Brain microvascular endothelial cell (primary cell): ENCODE results near the gene SDK2.

Source experiments
- DNase-seq: peaks from one replicate; pipeline ENCODE4 v3.0.0-alpha.2; 2020
- H3K27ac ChIP-seq: fragments of 250-450 bp; sonication (Bioruptor Pico); 2 replicates; pipeline ENCODE4 v1.5.1; 2020; ENCODE audit warnings: mild to moderate bottlenecking, moderate library complexity
- H3K27me3 ChIP-seq: fragments of 250-450 bp; sonication (Bioruptor Pico); replicated peaks from 2 replicates; pipeline ENCODE4 v1.5.1; 2020; ENCODE audit warnings: mild to moderate bottlenecking
- H3K36me3 ChIP-seq: fragments of 250-450 bp; sonication (Bioruptor Pico); replicated peaks from 2 replicates; pipeline ENCODE4 v1.5.1; 2020; ENCODE audit warnings: mild to moderate bottlenecking
- H3K4me3 ChIP-seq: 2 replicates; pipeline ENCODE4 v1.5.1; 2011; ENCODE audit warnings: low read depth, mild to moderate bottlenecking, control low read depth, low read length, moderate library complexity
- in situ Hi-C: cut with HindIII; loops from 2 replicates; pipeline ENCODE4 v1.10.0; 2017; ENCODE audit warnings: low sequenced_read_pairs, low pct_ligation_motif_present
- TF ChIP-seq, protein P1 (sequence below): IDR thresholded peaks from 2 replicates; pipeline ENCODE4 v1.5.1; 2011; ENCODE audit warnings: low read depth, mild to moderate bottlenecking, moderate library complexity, low read length, control low read depth, inconsistent platforms; ENCODE audit errors: missing control alignments

The SDK2 gene

GRCh38 chr17:73308017-73308823, 336.0 kb downstream of the SDK2 start:
- TF ChIP-seq, protein P1, sequence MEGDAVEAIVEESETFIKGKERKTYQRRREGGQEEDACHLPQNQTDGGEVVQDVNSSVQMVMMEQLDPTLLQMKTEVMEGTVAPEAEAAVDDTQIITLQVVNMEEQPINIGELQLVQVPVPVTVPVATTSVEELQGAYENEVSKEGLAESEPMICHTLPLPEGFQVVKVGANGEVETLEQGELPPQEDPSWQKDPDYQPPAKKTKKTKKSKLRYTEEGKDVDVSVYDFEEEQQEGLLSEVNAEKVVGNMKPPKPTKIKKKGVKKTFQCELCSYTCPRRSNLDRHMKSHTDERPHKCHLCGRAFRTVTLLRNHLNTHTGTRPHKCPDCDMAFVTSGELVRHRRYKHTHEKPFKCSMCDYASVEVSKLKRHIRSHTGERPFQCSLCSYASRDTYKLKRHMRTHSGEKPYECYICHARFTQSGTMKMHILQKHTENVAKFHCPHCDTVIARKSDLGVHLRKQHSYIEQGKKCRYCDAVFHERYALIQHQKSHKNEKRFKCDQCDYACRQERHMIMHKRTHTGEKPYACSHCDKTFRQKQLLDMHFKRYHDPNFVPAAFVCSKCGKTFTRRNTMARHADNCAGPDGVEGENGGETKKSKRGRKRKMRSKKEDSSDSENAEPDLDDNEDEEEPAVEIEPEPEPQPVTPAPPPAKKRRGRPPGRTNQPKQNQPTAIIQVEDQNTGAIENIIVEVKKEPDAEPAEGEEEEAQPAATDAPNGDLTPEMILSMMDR, result no peak
- DNase-seq, result peak; percentile 86
- H3K4me3 ChIP-seq, result peak overlapping the region; percentile 22
- peaks cover 3% of the 10 kb centered on the region for H3K36me3 ChIP-seq
- in situ Hi-C loops, result no loop called here
- H3K27ac ChIP-seq, result peak overlapping the region; percentile 65
- H3K27me3 ChIP-seq, result no peaks in the 10 kb centered on the region

DNA sequence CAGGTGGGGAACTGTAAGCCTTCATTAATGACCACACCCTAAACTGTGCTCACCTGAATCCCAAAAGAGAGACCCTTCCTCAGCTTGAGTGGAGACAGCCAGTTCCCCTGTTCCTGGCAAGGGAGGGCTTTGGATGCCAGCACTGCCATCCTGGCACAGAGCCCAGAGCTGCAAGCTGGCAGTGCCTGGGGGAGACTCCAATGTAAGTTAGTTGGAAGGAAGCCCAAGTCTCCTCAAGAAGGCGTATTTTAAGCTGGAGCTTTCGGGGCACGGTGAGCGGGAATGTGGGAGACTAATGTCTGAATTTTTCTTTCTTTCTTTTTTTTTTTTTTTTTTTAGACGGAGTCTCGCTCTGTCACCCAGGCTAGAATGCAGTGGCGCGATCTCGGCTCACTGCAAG, 337.1 kb downstream of the SDK2 start:
- H3K27me3 ChIP-seq, result no peaks in the 10 kb centered on the region
- H3K27ac ChIP-seq, result no peak overlapping the region
- in situ Hi-C loops, result no loop called here
- TF ChIP-seq, protein P1, result no peak
- H3K36me3 ChIP-seq, result peaks cover 3% of the 10 kb centered on the region
- H3K4me3 ChIP-seq, result no peak overlapping the region
- no peak for DNase-seq

DNA sequence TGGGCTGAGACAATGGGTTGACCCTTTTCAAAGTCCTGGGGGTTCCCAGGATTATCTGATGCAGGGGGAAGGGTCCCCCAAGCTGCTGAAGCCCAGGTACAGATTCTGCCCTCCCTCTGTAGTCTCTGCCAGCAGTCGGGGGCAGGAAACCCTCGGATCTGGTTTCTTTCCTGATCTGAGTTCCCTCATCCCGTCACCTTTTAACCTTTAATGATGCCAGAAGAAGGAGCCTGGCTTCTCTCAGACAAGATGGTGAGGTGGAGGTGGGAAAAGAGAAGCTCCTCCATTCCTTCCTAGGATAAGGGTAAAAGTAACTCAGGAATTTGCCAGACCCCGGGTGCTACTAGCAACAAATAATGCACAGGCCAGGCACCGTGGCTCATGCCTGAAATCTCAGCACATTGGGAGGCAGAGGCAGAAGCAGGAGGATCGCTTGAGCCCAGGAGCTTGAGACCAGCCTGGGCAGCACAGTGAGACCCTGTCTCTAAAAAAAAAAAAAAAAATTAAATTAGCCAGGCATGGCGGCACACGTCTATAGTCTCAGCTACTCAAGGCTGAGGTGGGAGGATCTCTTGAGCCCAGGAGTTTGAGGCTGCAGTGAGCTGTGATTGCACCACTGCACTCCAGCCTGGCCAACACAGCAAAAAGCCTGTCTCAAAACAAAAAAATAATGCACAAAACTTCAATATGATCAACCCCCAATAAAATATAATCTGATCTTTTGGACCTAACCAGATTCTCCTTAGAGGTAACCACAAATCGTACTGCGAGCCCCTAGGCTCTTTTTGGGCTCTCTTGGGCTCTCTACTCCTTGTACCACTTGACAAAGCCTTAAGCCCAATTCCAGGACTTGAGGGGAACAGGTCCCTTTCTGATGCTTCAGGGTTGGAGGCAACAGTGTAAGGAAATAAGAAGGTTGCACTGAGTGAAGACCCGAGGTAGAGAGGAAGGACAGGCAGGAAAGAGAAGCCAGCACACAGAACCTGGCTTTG, 338.1 kb downstream of the SDK2 start:
- Histone ChIP-seq H3K27ac (peak overlapping the region; percentile 82), H3K36me3 (peaks cover 3% of the 10 kb centered on the region), H3K27me3 (no peaks in the 10 kb centered on the region), H3K4me3 (no peak overlapping the region)
- DNase-seq, result no peak
- TF ChIP-seq, protein P1, result no peak
- in situ Hi-C loops, result no loop called here

DNA sequence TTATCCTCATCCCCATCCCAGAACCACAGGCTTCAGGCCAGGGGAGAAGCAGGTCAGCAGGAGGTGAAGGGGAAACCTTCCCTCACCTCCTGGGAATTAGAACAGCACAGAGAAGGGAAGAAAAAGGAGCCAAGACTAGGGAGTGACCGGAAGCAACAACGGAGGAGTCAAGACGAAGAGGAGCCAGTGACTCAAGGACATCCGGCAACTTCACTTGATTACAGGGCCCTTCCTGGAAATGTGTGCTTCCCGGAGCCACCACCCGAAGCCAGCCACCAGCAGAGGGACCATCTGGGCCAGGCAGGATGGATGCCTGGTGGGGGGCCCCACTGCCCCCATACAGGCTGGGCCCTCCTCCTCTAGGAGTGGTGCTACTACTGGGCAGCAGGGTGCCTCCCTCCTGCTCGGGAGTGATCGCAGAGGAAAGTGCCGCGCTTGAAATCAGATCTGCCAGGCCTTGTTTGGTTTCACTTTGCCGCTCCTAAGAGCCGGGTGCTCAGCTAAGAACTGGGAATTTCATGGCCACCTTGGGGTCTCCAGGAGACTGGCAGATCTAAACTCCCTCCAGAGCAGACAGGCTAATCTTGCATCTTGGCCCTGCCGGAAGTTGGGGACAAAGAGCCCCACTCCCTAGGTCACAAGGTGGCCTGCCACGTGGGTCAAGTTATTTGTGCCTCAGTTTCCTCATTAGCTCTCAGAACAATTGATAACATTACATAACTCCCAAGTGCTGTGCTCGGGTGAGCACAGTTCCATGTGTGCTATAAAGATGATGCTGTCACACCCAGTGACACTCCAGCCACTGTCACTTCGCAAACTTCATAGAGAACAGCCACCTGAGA, 339.1 kb downstream of the SDK2 start:
- H3K27ac ChIP-seq, result peak overlapping the region; percentile 82
- TF ChIP-seq, protein P1, result peak; percentile 60
- H3K4me3 ChIP-seq, result peak overlapping the region; percentile 45
- peaks cover 3% of the 10 kb centered on the region for H3K36me3 ChIP-seq
- DNase-seq, result peak; percentile 70
- in situ Hi-C loops, result no loop called here
- no peaks in the 10 kb centered on the region for H3K27me3 ChIP-seq

- TF ChIP-seq, protein P1, result no peak
- DNase-seq, result no peak
- no peaks in the 10 kb centered on the region for H3K27me3 ChIP-seq
- in situ Hi-C loops, result no loop called here
- no peak overlapping the region for H3K4me3 ChIP-seq
- H3K27ac ChIP-seq, result peak overlapping the region; percentile 82
- H3K36me3 ChIP-seq, result peaks cover 3% of the 10 kb centered on the region
Observed at GRCh38 chr17:73304438-73304837, 339.8 kb downstream of the SDK2 start.
